IMR-90 (cell line): Measurements from ENCODE around the gene HSPH1. TPM values are rescaled to one million over a fixed set of nuclear protein-coding genes. Genes with fewer than 3 reads are reported as not detected.

Experiments used
- ATAC-seq: fragments of 200-7000 bp; cut with Tn5 transposase; 2 replicates; pipeline ENCODE4 v1.9.1; 2020; ENCODE audit warnings: low read depth, mild to moderate bottlenecking, moderate library complexity
- BruUV-seq: library from RNA; stranded (reverse); fragments of 400-500 nt; replicated peaks from 2 replicates; lab custom pipeline; 2021; lab: Mats Ljungman, UMichigan
- CTCF ChIA-PET: fragments of 300-600 bp; formaldehyde crosslinking; extraction: SDS; loops from one replicate; lab custom pipeline; 2021; ENCODE audit warnings: antibody characterized with exemption; lab: Yijun Ruan, JAX
- POLR2A ChIA-PET: fragments of 300-600 bp; sonication (Branson Sonifier 250); formaldehyde crosslinking; loops from one replicate; lab custom pipeline; 2022; ENCODE audit warnings: antibody characterized with exemption; ENCODE audit not compliant: unreplicated experiment; lab: Charles Lee
- DNase-seq: peaks from one replicate; pipeline ENCODE4 v3.0.0; 2013
- H2AFZ ChIP-seq: replicated peaks from 2 replicates; pipeline ENCODE3; 2013; ENCODE audit warnings: low read length, mild to moderate bottlenecking; ENCODE audit not compliant: poor library complexity
- H2AK5ac ChIP-seq: 2 replicates; pipeline ENCODE4 v1.6.1; 2013; ENCODE audit warnings: low read depth, low read length, inconsistent platforms
- H2AK9ac ChIP-seq: replicated peaks from 2 replicates; pipeline ENCODE3; 2013; ENCODE audit warnings: mild to moderate bottlenecking, low read depth, low read length, moderate library complexity; ENCODE audit not compliant: poor library complexity
- H2BK120ac ChIP-seq: 2 replicates; pipeline ENCODE4 v1.6.1; 2013; ENCODE audit warnings: low read depth, low read length, inconsistent platforms
- H2BK15ac ChIP-seq: 3 replicates; pipeline ENCODE4 v1.6.1; 2013; ENCODE audit warnings: low read depth, low read length, inconsistent platforms
- H2BK20ac ChIP-seq: 2 replicates; pipeline ENCODE4 v1.6.1; 2013; ENCODE audit warnings: low read depth, mild to moderate bottlenecking, inconsistent platforms, low read length, moderate library complexity
- H2BK5ac ChIP-seq: 2 replicates; pipeline ENCODE4 v1.6.1; 2013; ENCODE audit warnings: mild to moderate bottlenecking, low read depth, low read length, inconsistent platforms; ENCODE audit not compliant: poor library complexity, severe bottlenecking
- H3K14ac ChIP-seq: replicated peaks from 2 replicates; pipeline ENCODE4 v1.6.1; 2013; ENCODE audit warnings: low read depth, low read length, inconsistent platforms
- H3K18ac ChIP-seq: 2 replicates; pipeline ENCODE4 v1.6.1; 2013; ENCODE audit warnings: low read depth, low read length, control low read depth
- H3K23ac ChIP-seq: 2 replicates; pipeline ENCODE4 v1.6.1; 2013; ENCODE audit warnings: low read depth, low read length, inconsistent platforms
- H3K27ac ChIP-seq: 2 replicates; pipeline ENCODE4 v1.5.1; 2013; ENCODE audit warnings: mild to moderate bottlenecking, control low read depth, low read length; ENCODE audit not compliant: insufficient read depth
- H3K27me3 ChIP-seq: 2 replicates; pipeline ENCODE4 v1.6.1; 2013; ENCODE audit warnings: low read length; ENCODE audit not compliant: control insufficient read depth, insufficient read depth
- H3K36me3 ChIP-seq: 2 replicates; pipeline ENCODE4 v1.6.1; 2013; ENCODE audit warnings: low read length, mixed read lengths; ENCODE audit not compliant: control insufficient read depth, insufficient read depth
- H3K4ac ChIP-seq: 2 replicates; pipeline ENCODE4 v1.6.1; 2013; ENCODE audit warnings: low read depth, low read length, inconsistent platforms
- H3K4me1 ChIP-seq: 2 replicates; pipeline ENCODE4 v1.6.1; 2013; ENCODE audit warnings: low read length, mixed read lengths; ENCODE audit not compliant: control insufficient read depth, insufficient read depth
- H3K4me2 ChIP-seq: 2 replicates; pipeline ENCODE4 v1.6.1; 2013; ENCODE audit warnings: low read depth, mild to moderate bottlenecking, control low read depth, low read length, moderate library complexity
- H3K4me3 ChIP-seq: 2 replicates; pipeline ENCODE4 v1.5.1; 2013; ENCODE audit warnings: low read depth, mild to moderate bottlenecking, control low read depth, low read length, moderate library complexity; ENCODE audit not compliant: insufficient read depth
- H3K56ac ChIP-seq: 2 replicates; pipeline ENCODE4 v1.6.1; 2013; ENCODE audit warnings: low read length, inconsistent platforms; ENCODE audit not compliant: insufficient read depth; ENCODE audit errors: extremely low read depth
- H3K79me1 ChIP-seq, 2 experiments: 2 replicates each; pipeline ENCODE4 v1.6.1; 2013; ENCODE audit warnings: low read length in 2 of 2, inconsistent platforms in 1 of 2, low read depth in 1 of 2
- H3K9ac ChIP-seq: 2 replicates; pipeline ENCODE4 v1.6.1; 2013; ENCODE audit warnings: low read depth, low read length, control low read depth
- H3K9me1 ChIP-seq: 2 replicates; pipeline ENCODE4 v1.6.1; 2013; ENCODE audit warnings: low read length, inconsistent platforms; ENCODE audit not compliant: insufficient read depth
- H3K9me3 ChIP-seq: 2 replicates; pipeline ENCODE4 v1.6.1; 2013; ENCODE audit warnings: low read length; ENCODE audit not compliant: control insufficient read depth, insufficient read depth
- H4K20me1 ChIP-seq: 2 replicates; pipeline ENCODE4 v1.6.1; 2013; ENCODE audit warnings: low read length, inconsistent platforms; ENCODE audit not compliant: insufficient read depth
- H4K5ac ChIP-seq: 2 replicates; pipeline ENCODE4 v1.6.1; 2013; ENCODE audit warnings: mild to moderate bottlenecking, low read depth, low read length, control low read depth
- H4K8ac ChIP-seq, 2 experiments: 2 replicates each; pipeline ENCODE4 v1.6.1; 2013; ENCODE audit warnings: low read depth in 2 of 2, low read length in 2 of 2, control low read depth in 1 of 2, inconsistent platforms in 1 of 2
- H4K91ac ChIP-seq: 2 replicates; pipeline ENCODE4 v1.6.1; 2013; ENCODE audit warnings: low read depth, low read length, inconsistent platforms; ENCODE audit not compliant: insufficient read depth
- BHLHE40 ChIP-seq: fragments of 150-350 bp; IDR thresholded peaks from 2 replicates; pipeline ENCODE4 v1.6.1; 2016; ENCODE audit warnings: mild to moderate bottlenecking, low read depth, low read length
- CEBPB ChIP-seq: IDR thresholded peaks from 2 replicates; pipeline ENCODE4 v1.6.1; 2012; ENCODE audit warnings: low read depth, low read length, improper control_type of control experiment
- CHD1 ChIP-seq: IDR thresholded peaks from 2 replicates; pipeline ENCODE4 v1.6.1; 2012; ENCODE audit warnings: low read depth, low read length, improper control_type of control experiment
- CTCF ChIP-seq: conservative IDR thresholded peaks from 2 replicates; pipeline ENCODE4 v1.5.1; 2012; ENCODE audit warnings: mild to moderate bottlenecking, low read depth, low read length, improper control_type of control experiment
- ELK1 ChIP-seq: fragments of 150-350 bp; IDR thresholded peaks from 2 replicates; pipeline ENCODE4 v1.6.1; 2016; ENCODE audit warnings: low read depth, mild to moderate bottlenecking, low read length, moderate library complexity, borderline replicate concordance
- FOS ChIP-seq: fragments of 150-350 bp; IDR thresholded peaks from 2 replicates; pipeline ENCODE4 v1.6.1; 2016; ENCODE audit warnings: low read depth, low read length
- MAFK ChIP-seq: IDR thresholded peaks from 2 replicates; pipeline ENCODE4 v1.6.1; 2012; ENCODE audit warnings: low read depth, low read length, improper control_type of control experiment
- MAZ ChIP-seq: IDR thresholded peaks from 2 replicates; pipeline ENCODE4 v1.6.1; 2012; ENCODE audit warnings: low read depth, mild to moderate bottlenecking, low read length, improper control_type of control experiment, moderate library complexity, borderline replicate concordance
- MXI1 ChIP-seq: IDR thresholded peaks from 2 replicates; pipeline ENCODE4 v1.6.1; 2012; ENCODE audit warnings: low read depth, mild to moderate bottlenecking, low read length, moderate library complexity, borderline replicate concordance
- NFE2L2 ChIP-seq: fragments of 150-350 bp; IDR thresholded peaks from 2 replicates; pipeline ENCODE4 v1.6.1; 2016; ENCODE audit warnings: low read depth, mild to moderate bottlenecking, low read length
- POLR2A ChIP-seq: IDR thresholded peaks from 2 replicates; pipeline ENCODE4 v1.6.1; 2012; ENCODE audit warnings: mild to moderate bottlenecking, low read depth, low read length
- RAD21 ChIP-seq: IDR thresholded peaks from 2 replicates; pipeline ENCODE4 v1.6.1; 2012; ENCODE audit warnings: low read length, improper control_type of control experiment
- RCOR1 ChIP-seq: IDR thresholded peaks from 2 replicates; pipeline ENCODE4 v1.6.1; 2012; ENCODE audit warnings: mild to moderate bottlenecking, low read length, improper control_type of control experiment; ENCODE audit not compliant: insufficient replicate concordance
- RFX5 ChIP-seq: IDR thresholded peaks from 2 replicates; pipeline ENCODE4 v1.8.0; 2012; ENCODE audit warnings: low read depth, mild to moderate bottlenecking, low read length, moderate library complexity
- SMC3 ChIP-seq: fragments of 150-350 bp; IDR thresholded peaks from 2 replicates; pipeline ENCODE4 v1.6.1; 2016; ENCODE audit warnings: low read depth, mild to moderate bottlenecking, antibody characterized with exemption, low read length, moderate library complexity
- USF2 ChIP-seq: fragments of 150-350 bp; IDR thresholded peaks from 2 replicates; pipeline ENCODE4 v1.6.1; 2017; ENCODE audit warnings: mild to moderate bottlenecking, antibody characterized with exemption, low read length, low read depth
- WGBS, 2 experiments: methylation state at CpG; one replicate each; pipeline versions ENCODE4 v1.1.5 to v1.1.7; 2013; ENCODE audit warnings: missing lambda C conversion rate in 2 of 2; ENCODE audit not compliant: insufficient read length in 1 of 2; ENCODE audit errors: extremely low coverage in 2 of 2; 5-methylcytosine and 5-hydroxymethylcytosine counted together
- dilution Hi-C: fragments of 300-500 bp; cut with HindIII; formaldehyde crosslinking; loops from one replicate; pipeline ENCODE4 v1.14.3; 2018; ENCODE audit warnings: low sequenced_read_pairs; ENCODE audit not compliant: unreplicated experiment
- in situ Hi-C: fragments of 300-500 bp; cut with MboI; formaldehyde crosslinking; loops from 3 replicates; pipeline ENCODE4 v1.14.3; 2019; ENCODE audit warnings: low sequenced_read_pairs, inconsistent platforms, mixed read lengths
- intact Hi-C: fragments of 100-400 bp; cut with micrococcal nuclease; formaldehyde crosslinking; loops from 2 replicates; pipeline ENCODE4 v1.10.0; 2022
- polyA plus RNA-seq, 3 experiments: library from polyadenylated mRNA; depleted of rRNA; stranded (reverse); fragments of >200 nt; gene quantifications; 2 replicates each; pipeline ENCODE4 v1.2.3, GENCODE V29; 2012; ENCODE audit warnings: low replicate concordance in 1 of 3
- total RNA-seq: library from RNA; depleted of rRNA; stranded (reverse); fragments of >200 nt; gene quantifications from 2 replicates; pipeline ENCODE4 v1.2.3, GENCODE V29; 2012

HSPH1 gene
- total and polyA plus RNA-seq, 2 of the 4 experiments (the other 2 are of a cell fraction) = 36.8 to 40.3 TPM

- no peak overlapping the region for H2BK120ac ChIP-seq
- H2AK9ac ChIP-seq = no peak overlapping the region
- H2AFZ ChIP-seq = no peak overlapping the region
- no peak overlapping the region for H3K4ac ChIP-seq
- H3K18ac ChIP-seq = no peak overlapping the region
- dilution Hi-C loops = no loop called here
- no peaks in the 10 kb centered on the region for H3K36me3 ChIP-seq
- no peak overlapping the region for H4K8ac ChIP-seq
- H4K91ac ChIP-seq = no peak overlapping the region
- H3K14ac ChIP-seq = no peak overlapping the region
- TF ChIP-seq CEBPB (no peak), MAFK (no peak), RAD21 (no peak), POLR2A (no peak), RCOR1 (no peak), FOS (no peak), MAZ (no peak), NFE2L2 (no peak), CTCF (no peak), CHD1 (no peak), ELK1 (no peak), RFX5 (no peak), USF2 (no peak), SMC3 (no peak), MXI1 (no peak), BHLHE40 (no peak)
- no peaks in the 10 kb centered on the region for H4K20me1 ChIP-seq
- H3K79me1 ChIP-seq = no peaks in the 10 kb centered on the region
- no peak overlapping the region for H3K4me2 ChIP-seq
- H3K9me1 ChIP-seq = no peaks in the 10 kb centered on the region
- 93% methylated on average over 3 of the region's 6 CpGs; no CpG with 5 or more reads in 1 of the 2 experiments for WGBS, 2 experiments
- H4K5ac ChIP-seq = no peak overlapping the region
- POLR2A ChIA-PET = no interaction called here
- intact Hi-C loops = no loop called here
- no peak overlapping the region for H3K23ac ChIP-seq
- ATAC-seq = no peak
- no peak for DNase-seq
- H2AK5ac ChIP-seq = no peak overlapping the region
- no peaks in the 10 kb centered on the region for H3K4me1 ChIP-seq
- in situ Hi-C loops = no loop called here
- H3K56ac ChIP-seq = no peak overlapping the region
- H2BK5ac ChIP-seq = no peak overlapping the region
- no peak overlapping the region for H3K4me3 ChIP-seq
- no TSS peak for BruUV-seq
- no peak overlapping the region for H2BK20ac ChIP-seq
- H3K9me3 ChIP-seq = no peaks in the 10 kb centered on the region
- no peak overlapping the region for H2BK15ac ChIP-seq
- CTCF ChIA-PET = no interaction called here
- H3K27ac ChIP-seq = no peak overlapping the region
- H3K27me3 ChIP-seq = peaks cover 17% of the 10 kb centered on the region
- H3K9ac ChIP-seq = no peak overlapping the region
These were observed 67.2 kb downstream of the HSPH1 start for GRCh38 chr13:31094331-31095015.
